OCI-LY1 (cell line): ENCODE data around the gene IQGAP2.
"Not testable (repeated sequence)": the region's sequence is repeated elsewhere in the genome, so short reads cannot be mapped to it uniquely, and the experiment has no call there.

ENCODE experiments used
- H2AFZ ChIP-seq: fragments of 200-600 bp; sonication (generic), shearing (Covaris generic); 2 replicates; pipeline ENCODE4 v1.6.0; 2014; ENCODE audit warnings: antibody characterized with exemption, mild to moderate bottlenecking, low read length
- H3F3A ChIP-seq: fragments of 200-600 bp; sonication (generic), shearing (Covaris generic); 2 replicates; pipeline ENCODE4 v1.6.0; 2014; ENCODE audit warnings: mild to moderate bottlenecking, antibody characterized with exemption, low read length, moderate library complexity; ENCODE audit not compliant: insufficient read depth
- H3K27ac ChIP-seq: fragments of 200-600 bp; sonication (generic); 2 replicates; pipeline ENCODE4 v1.5.1; 2014; ENCODE audit warnings: low read length, mixed run types, mild to moderate bottlenecking, low read depth; ENCODE audit not compliant: poor library complexity, severe bottlenecking
- H3K27me3 ChIP-seq: fragments of 200-600 bp; sonication (generic); 2 replicates; pipeline ENCODE4 v1.6.0; 2014; ENCODE audit warnings: antibody characterized with exemption, mild to moderate bottlenecking, low read length, moderate library complexity; ENCODE audit not compliant: insufficient read depth
- H3K36me3 ChIP-seq: fragments of 200-600 bp; sonication (generic); 2 replicates; pipeline ENCODE4 v1.6.1; 2014; ENCODE audit warnings: mild to moderate bottlenecking, antibody characterized with exemption, low read length, moderate library complexity, mixed read lengths; ENCODE audit not compliant: insufficient read depth
- H3K4me1 ChIP-seq: fragments of 200-600 bp; sonication (generic); 2 replicates; pipeline ENCODE4 v1.5.1; 2014; ENCODE audit warnings: mild to moderate bottlenecking, low read length, moderate library complexity; ENCODE audit not compliant: insufficient read depth, severe bottlenecking
- H3K4me2 ChIP-seq: fragments of 200-600 bp; sonication (generic), shearing (Covaris generic); 2 replicates; pipeline ENCODE4 v1.6.1; 2014; ENCODE audit warnings: low read length
- H3K4me3 ChIP-seq: fragments of 200-600 bp; sonication (generic); 2 replicates; pipeline ENCODE4 v1.5.1; 2014; ENCODE audit warnings: low read length, low read depth, mild to moderate bottlenecking, mixed read lengths; ENCODE audit not compliant: poor library complexity, severe bottlenecking
- H3K79me2 ChIP-seq: fragments of 200-600 bp; shearing (Covaris generic); 2 replicates; pipeline ENCODE4 v1.6.1; 2016; ENCODE audit warnings: mixed run types, low read length, mixed read lengths; ENCODE audit not compliant: insufficient read depth
- H3K9ac ChIP-seq: fragments of 200-600 bp; sonication (generic), shearing (Covaris generic); 2 replicates; pipeline ENCODE4 v1.6.1; 2014; ENCODE audit warnings: mild to moderate bottlenecking, low read length, mixed read lengths
- H3K9me2 ChIP-seq: fragments of 200-600 bp; sonication (generic), shearing (Covaris generic); 2 replicates; pipeline ENCODE4 v1.6.1; 2014; ENCODE audit warnings: low read depth, mild to moderate bottlenecking, low read length, mixed read lengths
- H3K9me3 ChIP-seq: fragments of 200-600 bp; shearing (Covaris generic); 2 replicates; pipeline ENCODE4 v1.6.1; 2014; ENCODE audit warnings: low read length, mixed read lengths
- H4K20me1 ChIP-seq: fragments of 200-600 bp; sonication (generic), shearing (Covaris generic); 2 replicates; pipeline ENCODE4 v1.6.0; 2016; ENCODE audit warnings: mild to moderate bottlenecking, low read length; ENCODE audit not compliant: insufficient read depth
- EZH2 ChIP-seq: fragments of 200-600 bp; sonication (generic), shearing (Covaris generic); IDR thresholded peaks from 2 replicates; pipeline ENCODE4 v1.8.0; 2017; ENCODE audit warnings: borderline replicate concordance, mixed run types, mild to moderate bottlenecking, antibody characterized with exemption, low read length, moderate library complexity, mixed read lengths
- TF ChIP-seq, protein P1 (sequence below): fragments of 200-600 bp; sonication (generic), shearing (Covaris generic); IDR thresholded peaks from 2 replicates; pipeline ENCODE4 v1.5.1; 2017; ENCODE audit warnings: mild to moderate bottlenecking, antibody characterized with exemption, low read length, moderate library complexity, mixed read lengths

The IQGAP2 gene

DNA sequence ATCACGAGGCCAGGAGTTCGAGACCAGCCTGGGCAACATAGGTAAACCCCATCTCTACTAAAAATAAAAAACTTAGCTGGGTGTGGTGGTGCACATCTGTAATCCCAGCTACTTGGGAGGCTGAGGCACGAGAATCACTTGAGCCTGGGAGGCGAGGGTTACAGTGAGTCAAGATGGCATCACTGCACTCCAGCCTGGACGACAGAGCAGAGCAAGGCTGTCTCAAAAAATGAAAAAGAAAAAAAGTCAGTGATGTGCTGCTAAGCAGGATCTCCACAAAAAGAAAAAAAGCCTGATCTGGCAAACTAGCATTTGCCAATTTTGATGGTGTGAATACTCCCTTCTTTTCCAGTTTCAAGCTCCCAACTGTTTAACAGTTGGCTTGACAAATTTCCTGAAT lies 334.8 kb downstream of the IQGAP2 start:
- Histone ChIP-seq H3K36me3 (no peaks in the 10 kb centered on the region), H3K4me1 (peaks cover 8% of the 10 kb centered on the region), H3K79me2 (no peaks in the 10 kb centered on the region), H3K27ac (no peak overlapping the region), H3K4me2 (no peak overlapping the region), H3K9me2 (no peaks in the 10 kb centered on the region), H4K20me1 (no peaks in the 10 kb centered on the region), H3F3A (no peaks in the 10 kb centered on the region), H3K9ac (no peak overlapping the region), H3K27me3 (no peaks in the 10 kb centered on the region), H2AFZ (no peak overlapping the region), H3K4me3 (no peak overlapping the region), H3K9me3 (no peaks in the 10 kb centered on the region)
- TF ChIP-seq, protein P1, sequence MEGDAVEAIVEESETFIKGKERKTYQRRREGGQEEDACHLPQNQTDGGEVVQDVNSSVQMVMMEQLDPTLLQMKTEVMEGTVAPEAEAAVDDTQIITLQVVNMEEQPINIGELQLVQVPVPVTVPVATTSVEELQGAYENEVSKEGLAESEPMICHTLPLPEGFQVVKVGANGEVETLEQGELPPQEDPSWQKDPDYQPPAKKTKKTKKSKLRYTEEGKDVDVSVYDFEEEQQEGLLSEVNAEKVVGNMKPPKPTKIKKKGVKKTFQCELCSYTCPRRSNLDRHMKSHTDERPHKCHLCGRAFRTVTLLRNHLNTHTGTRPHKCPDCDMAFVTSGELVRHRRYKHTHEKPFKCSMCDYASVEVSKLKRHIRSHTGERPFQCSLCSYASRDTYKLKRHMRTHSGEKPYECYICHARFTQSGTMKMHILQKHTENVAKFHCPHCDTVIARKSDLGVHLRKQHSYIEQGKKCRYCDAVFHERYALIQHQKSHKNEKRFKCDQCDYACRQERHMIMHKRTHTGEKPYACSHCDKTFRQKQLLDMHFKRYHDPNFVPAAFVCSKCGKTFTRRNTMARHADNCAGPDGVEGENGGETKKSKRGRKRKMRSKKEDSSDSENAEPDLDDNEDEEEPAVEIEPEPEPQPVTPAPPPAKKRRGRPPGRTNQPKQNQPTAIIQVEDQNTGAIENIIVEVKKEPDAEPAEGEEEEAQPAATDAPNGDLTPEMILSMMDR: no peak
- no peak for TF ChIP-seq EZH2

DNA sequence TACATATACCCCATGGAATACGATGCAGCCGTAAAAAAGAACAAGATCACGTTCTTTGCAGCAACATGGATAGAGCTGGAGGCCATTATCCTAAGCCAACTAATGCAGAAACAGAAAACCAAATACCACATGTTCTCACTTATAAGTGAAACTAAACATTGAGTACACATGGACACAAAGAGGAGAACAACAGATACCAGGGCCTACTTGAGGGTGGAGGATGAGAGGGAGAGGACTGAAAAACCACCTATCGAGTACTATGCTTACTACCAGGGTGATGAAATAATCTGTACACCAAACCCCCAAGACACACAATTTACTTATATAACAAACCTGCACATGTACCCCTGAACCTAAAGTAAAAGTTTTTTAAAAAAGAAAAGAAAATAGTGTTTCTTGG lies 338.4 kb downstream of the IQGAP2 start:
- H3K4me2 ChIP-seq, H3K4me1 ChIP-seq, H3K27ac ChIP-seq: not testable (repeated sequence)

DNA sequence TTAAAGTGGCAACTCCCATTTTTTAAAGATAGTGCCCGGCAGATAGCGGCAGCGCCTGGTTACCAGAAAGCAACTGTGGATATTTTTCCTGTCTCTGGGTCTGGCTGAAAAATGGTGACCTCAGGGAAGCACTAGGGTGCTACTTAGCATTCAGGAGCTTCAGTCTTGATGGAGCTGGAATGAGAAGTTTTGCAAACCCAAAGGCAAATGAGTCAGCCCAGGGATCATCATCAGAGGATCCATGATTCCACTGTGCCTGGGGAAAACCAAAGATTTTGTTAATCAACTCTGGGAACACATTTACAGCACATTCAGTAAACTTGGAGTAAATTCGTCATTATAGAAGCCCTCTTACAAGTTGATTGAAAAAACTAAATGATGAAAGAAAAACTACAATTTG lies 339.5 kb downstream of the IQGAP2 start:
- no peaks in the 10 kb centered on the region for H3F3A ChIP-seq
- no peak overlapping the region for H2AFZ ChIP-seq
- H3K9me3 ChIP-seq: no peaks in the 10 kb centered on the region
- H3K27me3 ChIP-seq: no peaks in the 10 kb centered on the region
- no peak overlapping the region for H3K4me3 ChIP-seq
- H3K9ac ChIP-seq: no peak overlapping the region
- H3K9me2 ChIP-seq: no peaks in the 10 kb centered on the region
- H3K36me3 ChIP-seq: no peaks in the 10 kb centered on the region
- H3K4me2 ChIP-seq: no peak overlapping the region
- H3K4me1 ChIP-seq: peaks cover 8% of the 10 kb centered on the region
- TF ChIP-seq, protein P1: no peak
- TF ChIP-seq EZH2: no peak
- no peaks in the 10 kb centered on the region for H3K79me2 ChIP-seq
- no peaks in the 10 kb centered on the region for H4K20me1 ChIP-seq
- H3K27ac ChIP-seq: no peak overlapping the region

More for the DNA sequence above, 338.4 kb downstream of the IQGAP2 start:
- not testable (repeated sequence) for H3K9ac ChIP-seq, H3K36me3 ChIP-seq, H4K20me1 ChIP-seq, H3K9me2 ChIP-seq, H3K4me3 ChIP-seq, H3F3A ChIP-seq, H2AFZ ChIP-seq, H3K9me3 ChIP-seq, H3K27me3 ChIP-seq, H3K79me2 ChIP-seq

DNA sequence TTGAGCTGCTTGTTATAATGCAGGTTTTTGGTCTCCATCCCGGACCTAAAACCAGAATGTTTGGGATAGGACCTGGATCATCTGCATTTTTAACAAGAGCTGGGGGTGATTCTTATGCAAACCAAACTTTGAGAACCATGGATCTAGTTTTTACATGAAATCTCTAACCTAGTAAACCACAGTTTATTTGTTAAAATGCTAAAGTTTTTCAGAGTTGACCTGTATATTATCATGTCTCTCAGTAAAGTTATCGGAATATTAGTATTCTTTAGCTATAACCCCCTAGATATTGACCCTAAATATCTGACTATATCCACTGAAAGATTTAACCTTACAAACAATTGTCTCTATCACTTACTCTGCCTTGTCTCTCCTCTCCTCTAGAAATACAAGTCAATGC lies 341.5 kb downstream of the IQGAP2 start:
- no peaks in the 10 kb centered on the region for H3K27me3 ChIP-seq
- H3K4me2 ChIP-seq: no peak overlapping the region
- H3K27ac ChIP-seq: no peak overlapping the region
- H3K4me1 ChIP-seq: no peaks in the 10 kb centered on the region
- no peaks in the 10 kb centered on the region for H3K9me3 ChIP-seq
- H3K79me2 ChIP-seq: no peaks in the 10 kb centered on the region
- H3K36me3 ChIP-seq: no peaks in the 10 kb centered on the region
- no peak overlapping the region for H2AFZ ChIP-seq
- no peak overlapping the region for H3K4me3 ChIP-seq
- H3K9me2 ChIP-seq: no peaks in the 10 kb centered on the region
- H3F3A ChIP-seq: no peaks in the 10 kb centered on the region
- no peak for TF ChIP-seq EZH2
- TF ChIP-seq, protein P1: no peak
- H4K20me1 ChIP-seq: no peaks in the 10 kb centered on the region
- H3K9ac ChIP-seq: no peak overlapping the region
